HepG2 (cell line): ENCODE results near the gene BTAF1. TPM values are rescaled to one million over a fixed set of nuclear protein-coding genes. Genes with fewer than 3 reads are reported as not detected.
A peak's percentile ranks its signal among the peaks of the same experiment; 100 is the strongest.

ENCODE experiments used
- CENPT ChIP-seq: sonication (generic); formaldehyde crosslinking; IDR thresholded peaks from 2 replicates; pipeline ENCODE4 v1.8.0; 2022; ENCODE audit warnings: low read depth, mild to moderate bottlenecking, moderate library complexity, missing genetic modification reagents
- FOSL2 ChIP-seq: sonication (generic); formaldehyde crosslinking; IDR thresholded peaks from 2 replicates; pipeline ENCODE4 v1.4.0; 2020; ENCODE audit warnings: missing genetic modification reagents
- FOXC1 ChIP-seq: sonication (generic); formaldehyde crosslinking; IDR thresholded peaks from 2 replicates; pipeline ENCODE4 v1.8.0; 2022; ENCODE audit warnings: mild to moderate bottlenecking, missing genetic modification reagents, borderline replicate concordance
- HMGA1 ChIP-seq: sonication (generic); formaldehyde crosslinking; conservative IDR thresholded peaks from 2 replicates; pipeline ENCODE4 v1.4.0; 2020; ENCODE audit warnings: missing genetic modification reagents
- NBN ChIP-seq: fragments of 450-650 bp; conservative IDR thresholded peaks from 2 replicates; pipeline ENCODE4 v1.6.1; 2017
- SMARCE1 ChIP-seq: fragments of 450-650 bp; IDR thresholded peaks from 2 replicates; pipeline ENCODE4 v1.6.1; 2017; ENCODE audit warnings: borderline replicate concordance
- TAF1 ChIP-seq: sonication (generic); formaldehyde crosslinking; IDR thresholded peaks from 2 replicates; pipeline ENCODE4 v1.4.0; 2020; ENCODE audit warnings: missing genetic modification reagents
- U2AF1 ChIP-seq: fragments of 200-400 bp; formaldehyde crosslinking; optimal IDR thresholded peaks from 2 replicates; pipeline ENCODE3; 2017; ENCODE audit warnings: mild to moderate bottlenecking, low read depth, low read length
- ZMYM4 ChIP-seq: sonication (generic); formaldehyde crosslinking; IDR thresholded peaks from 2 replicates; pipeline ENCODE4 v1.8.1; 2023; ENCODE audit warnings: mild to moderate bottlenecking, missing genetic modification reagents
- ZNF441 ChIP-seq: sonication (generic); formaldehyde crosslinking; IDR thresholded peaks from 2 replicates; pipeline ENCODE4 v1.7.0; 2021; ENCODE audit warnings: missing genetic modification reagents, borderline replicate concordance
- polyA plus RNA-seq, 8 experiments: library from polyadenylated mRNA; depleted of rRNA in 3 of 8; stranded (reverse) in 7 of 8; unstranded in 1 of 8; fragments of >200 nt; fragmentation: Illumina TruSeq in 4 of 8; extraction: Trizol in 4 of 8; gene quantifications; 2 replicates each; pipeline versions ENCODE4 v1.2.1 to v1.2.3, GENCODE V29; 2011 to 2016; ENCODE audit warnings: low read depth in 4 of 8, missing spikeins in 1 of 8, mixed read lengths in 1 of 8; ENCODE audit not compliant: insufficient read depth in 1 of 8
- total RNA-seq, 5 experiments: library from RNA; depleted of rRNA; stranded (reverse); fragments of >200 nt; fragmentation: Illumina TruSeq; extraction: Trizol; gene quantifications; 2 replicates each; pipeline ENCODE4 v1.2.3, GENCODE V29; 2016; ENCODE audit warnings: low read depth in 1 of 5
- TF ChIP-seq, protein P1 (sequence below): sonication (generic); formaldehyde crosslinking; IDR thresholded peaks from 2 replicates; pipeline ENCODE4 v1.4.0; 2020; ENCODE audit warnings: missing genetic modification reagents, borderline replicate concordance
- TF ChIP-seq, protein P2 (sequence below): conservative IDR thresholded peaks from 2 replicates; pipeline ENCODE4 v1.6.1; 2018; ENCODE audit warnings: missing genetic modification reagents
- TF ChIP-seq, protein P3 (sequence below): sonication (generic); formaldehyde crosslinking; IDR thresholded peaks from 2 replicates; pipeline ENCODE4 v1.4.0; 2020; ENCODE audit warnings: mild to moderate bottlenecking, missing genetic modification reagents
- TF ChIP-seq, protein P4 (sequence below): sonication (generic); formaldehyde crosslinking; IDR thresholded peaks from 2 replicates; pipeline ENCODE4 v1.8.1; 2022; ENCODE audit warnings: mild to moderate bottlenecking, missing genetic modification reagents
- TF ChIP-seq, protein P5 (sequence below): sonication (generic); formaldehyde crosslinking; IDR thresholded peaks from 2 replicates; pipeline ENCODE4 v1.5.1; 2020; ENCODE audit warnings: mild to moderate bottlenecking, missing genetic modification reagents, moderate library complexity
- TF ChIP-seq, protein P6 (sequence below): sonication (generic); formaldehyde crosslinking; IDR thresholded peaks from 2 replicates; pipeline ENCODE4 v1.4.0; 2020; ENCODE audit warnings: mild to moderate bottlenecking, missing genetic modification reagents
- TF ChIP-seq, protein P7 (sequence below): sonication (generic); formaldehyde crosslinking; IDR thresholded peaks from 2 replicates; pipeline ENCODE4 v1.4.0; 2020; ENCODE audit warnings: mild to moderate bottlenecking, missing genetic modification reagents

BTAF1 gene
- total and polyA plus RNA-seq, 2 of the 13 experiments (the other 11 are each of a cell fraction or from before 2014, with no cell fraction given), result 38.6 to 54.1 TPM

DNA sequence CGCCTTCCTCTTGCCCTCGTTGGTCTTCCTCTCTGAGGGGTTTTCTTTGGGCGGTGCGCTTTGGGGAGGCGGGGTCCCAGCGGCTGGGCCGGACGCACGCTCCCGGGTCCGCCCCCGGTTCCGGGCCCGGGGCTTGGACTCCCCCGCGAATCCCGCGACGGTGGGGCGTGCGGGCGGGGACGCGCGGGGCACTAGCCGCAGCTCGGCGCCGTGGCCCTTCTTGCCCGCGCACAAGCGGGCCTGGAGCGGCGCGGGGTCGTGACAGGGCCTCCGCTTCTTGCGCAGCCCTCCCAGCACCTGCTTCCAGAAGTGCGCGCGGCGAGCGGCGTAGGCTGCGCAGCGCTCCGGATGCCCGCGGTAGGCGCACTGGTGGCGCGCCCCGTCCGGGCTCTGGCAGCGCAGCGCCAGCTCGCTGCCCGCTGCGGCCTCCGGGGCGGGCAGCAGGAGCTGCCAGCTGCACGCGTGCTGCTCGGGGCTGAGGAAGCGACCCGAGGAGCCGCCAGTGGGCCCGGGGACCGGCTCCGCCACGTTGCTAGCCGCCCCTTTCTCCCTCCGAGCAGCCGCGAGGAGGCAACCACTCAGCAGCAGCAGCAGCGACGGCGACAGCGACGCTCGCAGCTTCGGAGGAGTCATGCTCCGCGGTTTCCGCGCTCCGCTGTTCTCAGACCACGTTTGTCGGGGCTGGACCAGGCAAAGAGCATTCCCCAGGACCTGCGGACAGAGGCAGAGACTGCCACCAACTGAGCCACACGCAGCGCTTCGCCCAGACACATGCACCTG, 15.0 kb upstream of the BTAF1 start (continued):
- TF ChIP-seq, protein P1, sequence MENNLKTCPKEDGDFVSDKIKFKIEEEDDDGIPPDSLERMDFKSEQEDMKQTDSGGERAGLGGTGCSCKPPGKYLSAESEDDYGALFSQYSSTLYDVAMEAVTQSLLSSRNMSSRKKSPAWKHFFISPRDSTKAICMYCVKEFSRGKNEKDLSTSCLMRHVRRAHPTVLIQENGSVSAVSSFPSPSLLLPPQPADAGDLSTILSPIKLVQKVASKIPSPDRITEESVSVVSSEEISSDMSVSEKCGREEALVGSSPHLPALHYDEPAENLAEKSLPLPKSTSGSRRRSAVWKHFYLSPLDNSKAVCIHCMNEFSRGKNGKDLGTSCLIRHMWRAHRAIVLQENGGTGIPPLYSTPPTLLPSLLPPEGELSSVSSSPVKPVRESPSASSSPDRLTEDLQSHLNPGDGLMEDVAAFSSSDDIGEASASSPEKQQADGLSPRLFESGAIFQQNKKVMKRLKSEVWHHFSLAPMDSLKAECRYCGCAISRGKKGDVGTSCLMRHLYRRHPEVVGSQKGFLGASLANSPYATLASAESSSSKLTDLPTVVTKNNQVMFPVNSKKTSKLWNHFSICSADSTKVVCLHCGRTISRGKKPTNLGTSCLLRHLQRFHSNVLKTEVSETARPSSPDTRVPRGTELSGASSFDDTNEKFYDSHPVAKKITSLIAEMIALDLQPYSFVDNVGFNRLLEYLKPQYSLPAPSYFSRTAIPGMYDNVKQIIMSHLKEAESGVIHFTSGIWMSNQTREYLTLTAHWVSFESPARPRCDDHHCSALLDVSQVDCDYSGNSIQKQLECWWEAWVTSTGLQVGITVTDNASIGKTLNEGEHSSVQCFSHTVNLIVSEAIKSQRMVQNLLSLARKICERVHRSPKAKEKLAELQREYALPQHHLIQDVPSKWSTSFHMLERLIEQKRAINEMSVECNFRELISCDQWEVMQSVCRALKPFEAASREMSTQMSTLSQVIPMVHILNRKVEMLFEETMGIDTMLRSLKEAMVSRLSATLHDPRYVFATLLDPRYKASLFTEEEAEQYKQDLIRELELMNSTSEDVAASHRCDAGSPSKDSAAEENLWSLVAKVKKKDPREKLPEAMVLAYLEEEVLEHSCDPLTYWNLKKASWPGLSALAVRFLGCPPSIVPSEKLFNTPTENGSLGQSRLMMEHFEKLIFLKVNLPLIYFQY (CRISPR knock-in tag), result peak; percentile 20; the same call in 1 of the 2 replicates
- TF ChIP-seq TAF1 (peak; percentile 75), ZMYM4 (CRISPR knock-in tag) (peak; percentile 98), ZNF441 (CRISPR knock-in tag) (peak; percentile 73; the same call in 1 of the 2 replicates), U2AF1 (peak; percentile 44), FOSL2 (CRISPR knock-in tag) (peak; percentile 71), HMGA1 (CRISPR knock-in tag) (no peak), FOXC1 (CRISPR knock-in tag) (peak; percentile 92), SMARCE1 (no peak), CENPT (peak; percentile 75; the same call in 1 of the 2 replicates), NBN (no peak)
- TF ChIP-seq, protein P2, sequence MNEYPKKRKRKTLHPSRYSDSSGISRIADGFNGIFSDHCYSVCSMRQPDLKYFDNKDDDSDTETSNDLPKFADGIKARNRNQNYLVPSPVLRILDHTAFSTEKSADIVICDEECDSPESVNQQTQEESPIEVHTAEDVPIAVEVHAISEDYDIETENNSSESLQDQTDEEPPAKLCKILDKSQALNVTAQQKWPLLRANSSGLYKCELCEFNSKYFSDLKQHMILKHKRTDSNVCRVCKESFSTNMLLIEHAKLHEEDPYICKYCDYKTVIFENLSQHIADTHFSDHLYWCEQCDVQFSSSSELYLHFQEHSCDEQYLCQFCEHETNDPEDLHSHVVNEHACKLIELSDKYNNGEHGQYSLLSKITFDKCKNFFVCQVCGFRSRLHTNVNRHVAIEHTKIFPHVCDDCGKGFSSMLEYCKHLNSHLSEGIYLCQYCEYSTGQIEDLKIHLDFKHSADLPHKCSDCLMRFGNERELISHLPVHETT, result 0 out of 2 replicates have a peak, but pooled peaks have one; percentile 42
- TF ChIP-seq, protein P3, sequence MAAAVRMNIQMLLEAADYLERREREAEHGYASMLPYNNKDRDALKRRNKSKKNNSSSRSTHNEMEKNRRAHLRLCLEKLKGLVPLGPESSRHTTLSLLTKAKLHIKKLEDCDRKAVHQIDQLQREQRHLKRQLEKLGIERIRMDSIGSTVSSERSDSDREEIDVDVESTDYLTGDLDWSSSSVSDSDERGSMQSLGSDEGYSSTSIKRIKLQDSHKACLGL, result peak; percentile 75
- TF ChIP-seq, protein P4, sequence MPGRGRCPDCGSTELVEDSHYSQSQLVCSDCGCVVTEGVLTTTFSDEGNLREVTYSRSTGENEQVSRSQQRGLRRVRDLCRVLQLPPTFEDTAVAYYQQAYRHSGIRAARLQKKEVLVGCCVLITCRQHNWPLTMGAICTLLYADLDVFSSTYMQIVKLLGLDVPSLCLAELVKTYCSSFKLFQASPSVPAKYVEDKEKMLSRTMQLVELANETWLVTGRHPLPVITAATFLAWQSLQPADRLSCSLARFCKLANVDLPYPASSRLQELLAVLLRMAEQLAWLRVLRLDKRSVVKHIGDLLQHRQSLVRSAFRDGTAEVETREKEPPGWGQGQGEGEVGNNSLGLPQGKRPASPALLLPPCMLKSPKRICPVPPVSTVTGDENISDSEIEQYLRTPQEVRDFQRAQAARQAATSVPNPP (CRISPR knock-in tag), result peak; percentile 79
- TF ChIP-seq, protein P5, sequence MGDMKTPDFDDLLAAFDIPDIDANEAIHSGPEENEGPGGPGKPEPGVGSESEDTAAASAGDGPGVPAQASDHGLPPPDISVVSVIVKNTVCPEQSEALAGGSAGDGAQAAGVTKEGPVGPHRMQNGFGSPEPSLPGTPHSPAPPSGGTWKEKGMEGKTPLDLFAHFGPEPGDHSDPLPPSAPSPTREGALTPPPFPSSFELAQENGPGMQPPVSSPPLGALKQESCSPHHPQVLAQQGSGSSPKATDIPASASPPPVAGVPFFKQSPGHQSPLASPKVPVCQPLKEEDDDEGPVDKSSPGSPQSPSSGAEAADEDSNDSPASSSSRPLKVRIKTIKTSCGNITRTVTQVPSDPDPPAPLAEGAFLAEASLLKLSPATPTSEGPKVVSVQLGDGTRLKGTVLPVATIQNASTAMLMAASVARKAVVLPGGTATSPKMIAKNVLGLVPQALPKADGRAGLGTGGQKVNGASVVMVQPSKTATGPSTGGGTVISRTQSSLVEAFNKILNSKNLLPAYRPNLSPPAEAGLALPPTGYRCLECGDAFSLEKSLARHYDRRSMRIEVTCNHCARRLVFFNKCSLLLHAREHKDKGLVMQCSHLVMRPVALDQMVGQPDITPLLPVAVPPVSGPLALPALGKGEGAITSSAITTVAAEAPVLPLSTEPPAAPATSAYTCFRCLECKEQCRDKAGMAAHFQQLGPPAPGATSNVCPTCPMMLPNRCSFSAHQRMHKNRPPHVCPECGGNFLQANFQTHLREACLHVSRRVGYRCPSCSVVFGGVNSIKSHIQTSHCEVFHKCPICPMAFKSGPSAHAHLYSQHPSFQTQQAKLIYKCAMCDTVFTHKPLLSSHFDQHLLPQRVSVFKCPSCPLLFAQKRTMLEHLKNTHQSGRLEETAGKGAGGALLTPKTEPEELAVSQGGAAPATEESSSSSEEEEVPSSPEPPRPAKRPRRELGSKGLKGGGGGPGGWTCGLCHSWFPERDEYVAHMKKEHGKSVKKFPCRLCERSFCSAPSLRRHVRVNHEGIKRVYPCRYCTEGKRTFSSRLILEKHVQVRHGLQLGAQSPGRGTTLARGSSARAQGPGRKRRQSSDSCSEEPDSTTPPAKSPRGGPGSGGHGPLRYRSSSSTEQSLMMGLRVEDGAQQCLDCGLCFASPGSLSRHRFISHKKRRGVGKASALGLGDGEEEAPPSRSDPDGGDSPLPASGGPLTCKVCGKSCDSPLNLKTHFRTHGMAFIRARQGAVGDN (CRISPR knock-in tag), result peak; percentile 98
- TF ChIP-seq, protein P6, sequence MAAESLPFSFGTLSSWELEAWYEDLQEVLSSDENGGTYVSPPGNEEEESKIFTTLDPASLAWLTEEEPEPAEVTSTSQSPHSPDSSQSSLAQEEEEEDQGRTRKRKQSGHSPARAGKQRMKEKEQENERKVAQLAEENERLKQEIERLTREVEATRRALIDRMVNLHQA (CRISPR knock-in tag), result 0 out of 2 replicates have a peak, but pooled peaks have one; percentile 51
- TF ChIP-seq, protein P7, sequence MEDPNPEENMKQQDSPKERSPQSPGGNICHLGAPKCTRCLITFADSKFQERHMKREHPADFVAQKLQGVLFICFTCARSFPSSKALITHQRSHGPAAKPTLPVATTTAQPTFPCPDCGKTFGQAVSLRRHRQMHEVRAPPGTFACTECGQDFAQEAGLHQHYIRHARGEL (CRISPR knock-in tag), result no peak
